Spleen (tissue), 11 donors: ENCODE data around the gene LDLRAD1. TPM values are rescaled to one million over a fixed set of nuclear protein-coding genes. Genes with fewer than 3 reads are reported as not detected.

Experiments used
- DNase-seq: peaks from one replicate; pipeline ENCODE4 v3.0.0-alpha.2; 2020
- H3K27ac ChIP-seq, 8 donors: fragments of 200-600 bp; sonication (generic) in 7 of 8; 1 replicate in 4 of 8; 2 replicates in 4 of 8; pipeline versions ENCODE4 v1.5.0 to v1.8.0; 2016 to 2021; ENCODE audit warnings: inconsistent platforms in 4 of 8, mild to moderate bottlenecking in 4 of 8, moderate library complexity in 1 of 8
- H3K27me3 ChIP-seq, 7 donors: fragments of 200-600 bp; sonication (generic) in 6 of 7; replicated peaks in 1 of 7; 1 replicate in 4 of 7; 2 replicates in 3 of 7; pipeline versions ENCODE4 v1.5.0 to v1.8.0; 2016 to 2021; ENCODE audit warnings: inconsistent platforms in 3 of 7, mild to moderate bottlenecking in 1 of 7
- H3K36me3 ChIP-seq, 6 donors: fragments of 200-600 bp; sonication (generic) in 5 of 6; 1 replicate in 4 of 6; 2 replicates in 2 of 6; pipeline versions ENCODE4 v1.5.0 to v1.8.0; 2016 to 2021; ENCODE audit warnings: inconsistent platforms in 2 of 6
- H3K4me1 ChIP-seq, 6 donors: fragments of 200-600 bp; sonication (generic) in 5 of 6; 1 replicate in 3 of 6; 2 replicates in 3 of 6; pipeline versions ENCODE4 v1.5.0 to v1.8.0; 2016 to 2021; ENCODE audit warnings: inconsistent platforms in 3 of 6
- H3K4me3 ChIP-seq, 8 donors: fragments of 200-600 bp; sonication (generic) in 7 of 8; 1 replicate in 4 of 8; 2 replicates in 4 of 8; pipeline versions ENCODE4 v1.5.0 to v1.8.0; 2016 to 2021; ENCODE audit warnings: inconsistent platforms in 4 of 8, mild to moderate bottlenecking in 4 of 8, moderate library complexity in 2 of 8
- H3K9me3 ChIP-seq, 8 donors: fragments of 200-600 bp; sonication (generic) in 7 of 8; 1 replicate in 4 of 8; 2 replicates in 4 of 8; pipeline versions ENCODE4 v1.5.0 to v1.8.0; 2016 to 2021; ENCODE audit warnings: inconsistent platforms in 4 of 8
- CTCF ChIP-seq, 11 experiments: fragments of 200-600 bp in 7 of 11; fragments of 450-650 bp in 4 of 11; sonication (generic) in 4 of 11; IDR thresholded peaks in 8 of 11; conservative IDR thresholded peaks in 3 of 11; 1 replicate in 7 of 11; 2 replicates in 4 of 11; pipeline versions ENCODE4 v1.4.0 to v1.8.0; 2016 to 2021; ENCODE audit warnings: antibody characterized with exemption in 11 of 11, inconsistent platforms in 4 of 11, mild to moderate bottlenecking in 1 of 11
- POLR2A ChIP-seq, 3 donors: fragments of 450-650 bp; IDR thresholded peaks; one replicate each; pipeline ENCODE4 v1.5.1; 2017; ENCODE audit warnings: antibody characterized with exemption in 3 of 3, mild to moderate bottlenecking in 1 of 3
- POLR2AphosphoS5 ChIP-seq, 3 donors: sonication (generic); formaldehyde crosslinking; IDR thresholded peaks; one replicate each; pipeline ENCODE4 v1.5.1; 2017; ENCODE audit warnings: antibody characterized with exemption in 3 of 3
- WGBS, 5 donors: extraction: QIAGEN DNeasy Blood & Tissue Kit in 3 of 5; methylation state at CpG; one replicate each; pipeline versions ENCODE4 v1.1.5 to v1.1.7; 2013 to 2018; 5-methylcytosine and 5-hydroxymethylcytosine counted together
- intact Hi-C: fragments of 100-400 bp; cut with DNase I; formaldehyde crosslinking; loops from one replicate; pipeline ENCODE4 v1.15.0; 2023; ENCODE audit warnings: low total_unique reads
- polyA plus RNA-seq, 3 donors: library from polyadenylated mRNA; stranded (reverse); fragments of 200-250 nt; gene quantifications; one replicate each; pipeline ENCODE4 v1.2.1, GENCODE V29; 2013
- total RNA-seq, 7 donors: library from RNA; depleted of rRNA in 3 of 7; stranded (reverse); fragments of >200 nt in 3 of 7; fragmentation: NEBNext Ultra II Directional in 4 of 7; extraction: Animal tissue kit (Norgen Biotek cat#: 25700) in 4 of 7; gene quantifications; one replicate each; pipeline versions ENCODE4 v1.1.0 to v1.2.1, GENCODE V29; 2016 to 2021
- donor health status: healthy with polysubstance abuse.
- donor health status: DM: no; HTN: no; CAD: no; lungs with moderate emphysema.
- donor health status: DM: no; HTN: no; CAD: no.
- donor health status: Bipolar disorder and iron deficiency.
- donor health status: healthy.
- donor health status: DM: no; HTN: no; CAD: no.
- donor health status: DM: yes; HTN: yes; CAD: no.

Gene LDLRAD1
- total and polyA plus RNA-seq, 10 donors, result not detected

- TF ChIP-seq POLR2AphosphoS5 (IDR thresholded peaks at IDR 0.05) (no peak), POLR2A (IDR thresholded peaks at IDR 0.05) (no peak), CTCF (IDR thresholded peaks at IDR 0.05 in 8 of 11, conservative IDR thresholded peaks at IDR 0.05 in 3 of 11) (no peak)
- Histone ChIP-seq H3K4me3 (no peak overlapping the region), H3K4me1 (peaks cover 0 to under 1% (median 0%) of the 10 kb centered on the region in 6 donors), H3K27me3 (no peaks in the 10 kb centered on the region), H3K27ac (no peak overlapping the region), H3K9me3 (peaks cover 0 to 13% (median 9%) of the 10 kb centered on the region in 8 donors), H3K36me3 (no peaks in the 10 kb centered on the region)
- DNase-seq, result no peak
- intact Hi-C loops, result no loop called here
- 76 to 87% (median 79%) methylated on average over 2 of the region's 2 CpGs for WGBS, 5 donors
Measured at GRCh38 chr1:53987880-53988279, 30.1 kb downstream of the LDLRAD1 start.

GRCh38 chr1:53986458-53986857 lies 31.5 kb downstream of the LDLRAD1 start:
- no peak overlapping the region for H3K27ac ChIP-seq
- WGBS, 5 donors, result 68 to 91% (median 79%) methylated on average over 3 of the region's 3 CpGs
- H3K36me3 ChIP-seq, result no peaks in the 10 kb centered on the region
- H3K4me3 ChIP-seq, result no peak overlapping the region
- H3K4me1 ChIP-seq, result peaks cover 0 to 14% (median 8%) of the 10 kb centered on the region in 6 donors
- intact Hi-C loops, result no loop called here
- no peak for DNase-seq
- TF ChIP-seq POLR2A (IDR thresholded peaks at IDR 0.05) (no peak), POLR2AphosphoS5 (IDR thresholded peaks at IDR 0.05) (no peak), CTCF (IDR thresholded peaks at IDR 0.05 in 8 of 11, conservative IDR thresholded peaks at IDR 0.05 in 3 of 11) (no peak)
- no peaks in the 10 kb centered on the region for H3K9me3 ChIP-seq
- peaks cover 0 to 5% (median 0%) of the 10 kb centered on the region in 7 donors for H3K27me3 ChIP-seq

GRCh38 chr1:53984726-53985125 lies 33.3 kb downstream of the LDLRAD1 start:
- Histone ChIP-seq H3K36me3 (no peaks in the 10 kb centered on the region), H3K27me3 (peaks cover 0 to 5% (median 0%) of the 10 kb centered on the region in 7 donors), H3K27ac (no peak overlapping the region), H3K4me1 (peaks cover 0 to 14% (median 8%) of the 10 kb centered on the region in 6 donors), H3K9me3 (no peaks in the 10 kb centered on the region), H3K4me3 (no peak overlapping the region)
- intact Hi-C loops, result no loop called here
- no peak for TF ChIP-seq POLR2A (IDR thresholded peaks at IDR 0.05)
- TF ChIP-seq POLR2AphosphoS5 (IDR thresholded peaks at IDR 0.05), result no peak
- no peak for TF ChIP-seq CTCF (IDR thresholded peaks at IDR 0.05 in 8 of 11, conservative IDR thresholded peaks at IDR 0.05 in 3 of 11)
- DNase-seq, result no peak

- no peaks in the 10 kb centered on the region for H3K36me3 ChIP-seq
- H3K4me3 ChIP-seq, result peak overlapping the region in 5 of 8 donors; percentile 0 to 54 (median 22)
- TF ChIP-seq POLR2A (IDR thresholded peaks at IDR 0.05), result no peak
- TF ChIP-seq CTCF (IDR thresholded peaks at IDR 0.05 in 8 of 11, conservative IDR thresholded peaks at IDR 0.05 in 3 of 11), result no peak
- H3K27ac ChIP-seq, result peak overlapping the region in 1 of 8 donors; percentile 53
- intact Hi-C loops, result no loop called here
- H3K4me1 ChIP-seq, result peaks cover 0 to 14% (median 8%) of the 10 kb centered on the region in 6 donors
- WGBS, 5 donors, result 62 to 79% (median 78%) methylated on average over 4 of the region's 4 CpGs
- H3K9me3 ChIP-seq, result no peaks in the 10 kb centered on the region
- no peak for DNase-seq
- peaks cover 0 to 5% (median 0%) of the 10 kb centered on the region in 7 donors for H3K27me3 ChIP-seq
Measured at GRCh38 chr1:53982763-53983104, 35.3 kb downstream of the LDLRAD1 start.
